ENCODE results near the gene DUSP6. TPM values are rescaled to one million over a fixed set of nuclear protein-coding genes. Genes with fewer than 3 reads are reported as not detected.

The DUSP6 gene
- total RNA-seq, 2 donors from 2014 or later = 30.6 to 36.2 TPM

GRCh38 chr12:89364058-89364457 lies 11.8 kb upstream of the DUSP6 start:
- no peaks in the 10 kb centered on the region for H3K4me1 ChIP-seq (replicated peaks)
- H3K4me3 ChIP-seq = no peak overlapping the region
- WGBS = 89% methylated on average over 2 of the region's 2 CpGs
- intact Hi-C loops (cut with DNase I) = no loop called here
- H3K27me3 ChIP-seq (replicated peaks; ENCODE audit: insufficient read depth) = no peaks in the 10 kb centered on the region
- no peak overlapping the region for H3K27ac ChIP-seq
- DNase-seq (ENCODE audit: low spot score) = no peak
- H3K36me3 ChIP-seq = peaks cover 0 to 5% of the 10 kb centered on the region in 2 donors
- TF ChIP-seq CTCF (IDR thresholded peaks at IDR 0.05) (no peak), POLR2A (IDR thresholded peaks at IDR 0.05) (no peak), POLR2AphosphoS5 (IDR thresholded peaks at IDR 0.05) (no peak)
- no peaks in the 10 kb centered on the region for H3K9me3 ChIP-seq

GRCh38 chr12:89363582-89363981 lies 11.3 kb upstream of the DUSP6 start:
- Histone ChIP-seq H3K27me3 (replicated peaks; ENCODE audit: insufficient read depth) (no peaks in the 10 kb centered on the region), H3K27ac (no peak overlapping the region), H3K36me3 (peaks cover 0 to 5% of the 10 kb centered on the region in 2 donors), H3K4me3 (no peak overlapping the region), H3K4me1 (replicated peaks) (no peaks in the 10 kb centered on the region), H3K9me3 (no peaks in the 10 kb centered on the region)
- intact Hi-C loops (cut with DNase I) = no loop called here
- no peak for TF ChIP-seq POLR2AphosphoS5 (IDR thresholded peaks at IDR 0.05)
- TF ChIP-seq CTCF (IDR thresholded peaks at IDR 0.05) = no peak
- no peak for TF ChIP-seq POLR2A (IDR thresholded peaks at IDR 0.05)
- DNase-seq (ENCODE audit: low spot score) = no peak

GRCh38 chr12:89363084-89363483 lies 10.8 kb upstream of the DUSP6 start:
- WGBS = 63% methylated on average over 4 of the region's 4 CpGs
- DNase-seq (ENCODE audit: low spot score) = no peak
- intact Hi-C loops (cut with DNase I) = no loop called here
- no peaks in the 10 kb centered on the region for H3K4me1 ChIP-seq (replicated peaks)
- TF ChIP-seq POLR2A (IDR thresholded peaks at IDR 0.05) (no peak), CTCF (IDR thresholded peaks at IDR 0.05) (no peak), POLR2AphosphoS5 (IDR thresholded peaks at IDR 0.05) (no peak)
- H3K9me3 ChIP-seq = no peaks in the 10 kb centered on the region
- H3K27me3 ChIP-seq (replicated peaks; ENCODE audit: insufficient read depth) = no peaks in the 10 kb centered on the region
- H3K36me3 ChIP-seq = peaks cover 0 to 5% of the 10 kb centered on the region in 2 donors
- no peak overlapping the region for H3K4me3 ChIP-seq
- H3K27ac ChIP-seq = no peak overlapping the region

- Histone ChIP-seq H3K4me1 (replicated peaks) (peaks cover 8% of the 10 kb centered on the region), H3K36me3 (peaks cover 0 to 5% of the 10 kb centered on the region in 2 donors), H3K27me3 (replicated peaks; ENCODE audit: insufficient read depth) (no peaks in the 10 kb centered on the region), H3K27ac (no peak overlapping the region), H3K4me3 (no peak overlapping the region), H3K9me3 (no peaks in the 10 kb centered on the region)
- TF ChIP-seq POLR2AphosphoS5 (IDR thresholded peaks at IDR 0.05) (no peak), CTCF (IDR thresholded peaks at IDR 0.05) (no peak), POLR2A (IDR thresholded peaks at IDR 0.05) (no peak)
- intact Hi-C loops (cut with DNase I) = no loop called here
- WGBS = 97% methylated on average over 3 of the region's 3 CpGs
- DNase-seq (ENCODE audit: low spot score) = no peak
These were observed 7.3 kb upstream of the DUSP6 start for GRCh38 chr12:89359615-89360014.

GRCh38 chr12:89358805-89359204 lies 6.5 kb upstream of the DUSP6 start:
- DNase-seq (ENCODE audit: low spot score) = no peak
- Histone ChIP-seq H3K9me3 (no peaks in the 10 kb centered on the region), H3K27me3 (replicated peaks; ENCODE audit: insufficient read depth) (no peaks in the 10 kb centered on the region), H3K36me3 (peaks cover 0 to 5% of the 10 kb centered on the region in 2 donors), H3K4me1 (replicated peaks) (peaks cover 8% of the 10 kb centered on the region), H3K27ac (no peak overlapping the region), H3K4me3 (no peak overlapping the region)
- intact Hi-C loops (cut with DNase I) = no loop called here
- TF ChIP-seq CTCF (IDR thresholded peaks at IDR 0.05) (no peak), POLR2AphosphoS5 (IDR thresholded peaks at IDR 0.05) (no peak), POLR2A (IDR thresholded peaks at IDR 0.05) (no peak)
